ENCODE results near the gene ZSCAN31.
A peak's percentile ranks its signal among the peaks of the same experiment; 100 is the strongest.
"Not testable (repeated sequence)": the region's sequence is repeated elsewhere in the genome, so short reads cannot be mapped to it uniquely, and the experiment has no call there.

ZSCAN31 gene

DNA sequence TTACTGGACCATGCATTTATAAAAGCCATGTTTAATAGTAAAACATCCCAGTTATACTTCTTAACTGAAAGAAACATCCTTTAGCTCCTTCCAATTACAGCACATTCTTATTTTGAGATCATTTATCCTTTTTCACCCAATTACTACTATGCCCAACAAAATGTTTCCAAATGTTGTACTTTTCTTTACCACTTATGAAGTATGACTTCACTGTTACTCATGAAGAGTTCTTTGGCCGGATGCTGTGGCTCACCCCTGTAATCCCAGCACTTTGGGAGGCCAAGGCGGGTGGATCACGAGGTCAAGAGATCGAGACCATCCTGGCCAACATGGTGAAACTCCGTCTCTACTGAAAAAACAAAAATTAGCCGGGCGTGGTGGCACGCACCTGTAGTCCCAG is 18.1 kb downstream of the ZSCAN31 start:
- DNase-seq (ENCODE audit: low read depth), result not testable (repeated sequence)

DNA sequence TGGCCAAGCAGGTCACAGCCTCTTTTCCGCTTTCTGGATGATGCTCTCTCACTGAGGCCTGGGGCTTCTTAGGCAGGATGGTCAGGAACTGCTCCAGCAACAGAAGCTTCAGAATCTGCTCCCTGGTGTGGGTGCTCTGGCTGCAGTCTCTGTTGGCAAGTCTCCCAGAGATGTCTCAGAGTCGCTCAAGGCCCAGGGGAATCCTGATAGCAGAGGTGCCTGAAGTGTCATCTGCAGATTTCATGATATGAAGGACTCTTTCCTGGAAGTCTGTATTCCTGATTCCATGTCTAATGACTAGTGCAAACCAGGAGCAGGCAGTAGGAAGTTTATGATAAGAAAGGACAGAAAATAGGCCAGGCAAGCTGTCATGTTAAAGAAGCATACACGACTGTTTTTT is 20.3 kb downstream of the ZSCAN31 start:
- DNase-seq (ENCODE audit: low read depth), result peak; percentile 49

DNA sequence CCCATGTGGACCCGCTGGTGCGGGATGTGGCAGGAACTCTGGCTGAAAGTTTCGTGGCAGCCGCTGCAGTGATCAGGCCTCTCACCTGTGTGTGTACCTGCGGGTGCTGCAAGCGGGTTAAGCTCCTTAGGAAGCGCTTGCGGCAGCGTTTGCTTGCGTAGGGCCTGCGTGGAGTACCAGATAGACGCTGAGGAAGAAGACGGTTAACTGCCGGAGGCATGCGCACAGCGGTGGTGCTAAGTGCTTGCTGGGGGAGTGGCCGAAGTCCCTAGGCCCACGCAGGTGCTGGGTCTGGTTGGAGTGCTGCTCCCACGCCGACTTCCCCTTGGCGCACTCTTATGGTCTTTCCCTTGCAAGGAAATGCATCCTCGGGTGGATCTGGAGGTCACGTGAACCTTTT is 23.0 kb downstream of the ZSCAN31 start:
- DNase-seq (ENCODE audit: low read depth), result no peak

DNA sequence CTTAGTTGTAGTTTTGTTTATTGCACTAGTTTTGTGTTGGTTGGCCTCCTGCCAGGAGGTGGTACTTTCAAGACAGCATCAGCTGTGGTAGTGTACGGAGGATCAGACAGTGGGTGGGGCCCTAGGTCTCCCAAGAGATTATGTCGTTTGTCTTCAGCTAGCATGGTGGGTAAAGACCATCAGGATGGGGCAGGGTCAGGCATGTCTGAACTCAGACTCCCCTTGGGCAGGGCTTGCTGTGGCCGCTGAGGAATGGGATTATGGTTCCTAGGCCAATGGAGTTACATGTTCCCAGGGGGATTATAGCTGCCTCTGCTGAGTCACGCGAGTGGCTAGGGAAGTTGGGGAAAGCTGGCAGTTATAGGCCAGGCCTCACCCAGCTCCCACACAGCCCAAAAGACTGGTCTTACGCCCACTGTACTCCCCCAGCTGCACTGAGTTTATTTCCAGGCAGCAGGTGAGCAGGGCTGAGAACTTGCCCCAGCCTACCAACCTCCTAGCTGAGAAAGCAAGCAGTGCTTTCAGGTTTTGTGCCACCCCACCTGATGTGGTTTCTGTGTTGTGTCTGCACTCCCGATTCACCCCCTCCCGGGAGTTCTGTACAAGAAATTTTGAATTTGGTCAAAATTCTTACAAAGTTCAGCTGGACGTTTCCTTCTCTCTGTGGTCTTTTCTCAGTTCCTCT is 24.7 kb downstream of the ZSCAN31 start:
- no peak for DNase-seq (ENCODE audit: low read depth)

DNA sequence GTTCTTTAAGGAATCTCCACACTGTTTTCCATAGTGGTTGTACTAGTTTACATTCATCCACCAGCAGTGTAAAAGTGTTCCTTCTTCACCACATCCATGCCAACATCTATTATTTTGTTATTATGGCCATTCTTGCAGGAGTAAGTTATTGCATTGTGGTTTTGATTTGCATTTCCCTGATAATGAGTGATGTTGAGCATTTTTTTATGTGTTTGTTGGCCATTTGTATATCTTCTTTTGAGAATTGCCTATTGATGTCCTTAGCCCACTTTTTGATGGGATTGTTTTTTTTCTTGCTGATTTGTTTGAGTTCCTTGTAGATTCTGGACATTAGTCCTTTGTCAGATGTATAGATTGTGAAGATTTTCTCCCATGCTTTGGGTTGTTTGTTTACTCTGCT is 29.6 kb downstream of the ZSCAN31 start:
- DNase-seq (ENCODE audit: low read depth), result not testable (repeated sequence)

DNA sequence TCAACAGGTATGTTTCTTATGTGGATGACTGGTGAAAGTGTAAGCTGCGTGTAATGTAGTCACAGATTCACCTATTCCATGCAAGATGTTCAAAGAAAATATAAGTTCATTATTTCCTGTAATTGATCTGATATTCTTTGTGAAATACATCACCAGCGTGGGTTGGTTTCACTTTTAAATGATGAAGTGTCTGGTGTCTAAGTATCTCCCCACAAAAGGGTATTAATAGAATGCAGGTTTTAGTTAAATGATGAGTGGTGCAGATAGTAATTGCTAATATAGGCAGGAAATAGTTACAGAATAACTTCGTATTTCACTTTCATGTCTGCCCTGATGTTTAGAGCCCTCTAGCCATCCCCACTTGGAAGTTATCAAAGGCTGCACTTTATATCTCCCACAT is 32.4 kb downstream of the ZSCAN31 start:
- DNase-seq (ENCODE audit: low read depth), result no peak

DNA sequence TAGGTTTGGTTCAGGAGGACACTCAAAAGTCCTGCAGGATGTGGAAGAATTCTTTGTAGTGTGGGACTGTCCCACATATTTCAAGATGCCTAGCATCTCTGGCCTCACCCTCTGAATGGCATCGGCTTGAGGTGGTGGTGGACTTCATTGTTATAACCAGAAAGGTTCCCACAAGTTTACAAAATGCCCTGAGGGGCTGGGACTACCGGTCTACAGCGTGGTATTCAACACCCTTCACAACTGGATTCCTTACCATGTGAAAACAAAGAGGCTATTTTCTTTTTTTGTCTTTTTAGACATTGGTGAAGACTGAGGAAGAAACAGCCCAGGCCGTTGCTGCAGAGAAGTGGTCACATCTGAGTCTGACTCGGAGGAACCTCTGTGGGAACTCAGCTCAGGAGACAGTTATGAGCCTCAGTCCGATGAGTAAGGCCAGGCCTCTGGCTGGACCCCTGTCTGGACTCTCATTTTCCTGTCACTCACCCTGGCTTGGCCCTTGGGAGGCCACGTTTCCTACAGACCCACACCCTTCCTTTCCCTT is 39.4 kb downstream of the ZSCAN31 start:
- no peak for DNase-seq (ENCODE audit: low read depth)

DNA sequence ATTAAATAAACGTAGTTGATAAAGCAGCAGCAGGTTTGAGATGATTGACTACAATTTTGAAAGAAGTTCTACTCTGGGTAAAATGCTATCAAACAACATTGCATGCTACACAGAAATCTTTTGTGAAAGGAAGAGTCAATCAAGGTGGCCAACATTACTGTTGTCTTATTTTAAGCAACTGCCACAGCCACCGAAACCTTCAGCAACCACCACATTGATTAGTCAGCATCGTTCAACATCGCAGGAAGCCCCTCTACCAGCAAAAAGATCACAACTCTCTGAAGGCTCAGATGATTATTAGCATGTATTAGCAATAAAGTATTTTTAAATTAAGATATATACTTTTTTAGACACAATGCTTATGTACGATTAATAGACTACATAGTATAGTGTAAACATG is 40.6 kb downstream of the ZSCAN31 start:
- DNase-seq (ENCODE audit: low read depth), result no peak

DNA sequence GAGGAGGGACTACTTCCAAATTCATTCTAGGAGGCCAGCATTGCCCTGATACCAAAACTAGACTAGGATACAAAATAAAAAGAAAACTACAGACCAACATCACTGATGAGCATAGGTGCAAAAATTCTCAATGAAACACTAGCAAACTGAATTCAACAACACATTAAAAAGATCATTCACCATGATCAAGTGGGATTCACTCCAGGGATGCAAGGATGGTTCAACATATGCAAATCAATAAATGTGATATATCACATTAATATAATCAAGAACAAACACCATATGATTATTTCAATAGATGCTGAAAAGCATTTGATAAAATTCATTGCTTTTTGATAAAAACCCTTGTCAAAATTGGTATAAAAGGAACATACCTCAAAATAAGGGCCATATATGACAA is 44.4 kb downstream of the ZSCAN31 start:
- no peak for DNase-seq (ENCODE audit: low read depth)

DNA sequence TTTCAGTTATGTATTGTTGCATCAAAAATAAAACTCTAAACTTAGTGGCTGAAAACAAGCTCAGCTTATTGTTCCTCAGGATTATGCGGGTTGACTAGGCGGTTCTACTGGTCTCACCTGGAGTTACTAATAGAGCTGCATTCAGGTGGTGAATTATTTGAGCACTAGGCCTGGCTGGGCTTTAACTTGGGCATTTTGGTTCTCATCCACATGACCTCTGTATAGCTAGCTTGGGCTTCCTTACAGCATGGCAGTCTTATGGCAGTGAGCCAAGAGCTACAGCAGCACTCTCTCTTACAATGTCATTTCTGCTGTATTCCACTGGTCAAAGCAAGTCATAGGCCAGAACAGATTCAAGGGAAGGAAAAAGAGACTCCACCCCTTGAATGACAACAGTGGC is 53.0 kb downstream of the ZSCAN31 start:
- peak; percentile 6 for DNase-seq (ENCODE audit: low read depth)

DNA sequence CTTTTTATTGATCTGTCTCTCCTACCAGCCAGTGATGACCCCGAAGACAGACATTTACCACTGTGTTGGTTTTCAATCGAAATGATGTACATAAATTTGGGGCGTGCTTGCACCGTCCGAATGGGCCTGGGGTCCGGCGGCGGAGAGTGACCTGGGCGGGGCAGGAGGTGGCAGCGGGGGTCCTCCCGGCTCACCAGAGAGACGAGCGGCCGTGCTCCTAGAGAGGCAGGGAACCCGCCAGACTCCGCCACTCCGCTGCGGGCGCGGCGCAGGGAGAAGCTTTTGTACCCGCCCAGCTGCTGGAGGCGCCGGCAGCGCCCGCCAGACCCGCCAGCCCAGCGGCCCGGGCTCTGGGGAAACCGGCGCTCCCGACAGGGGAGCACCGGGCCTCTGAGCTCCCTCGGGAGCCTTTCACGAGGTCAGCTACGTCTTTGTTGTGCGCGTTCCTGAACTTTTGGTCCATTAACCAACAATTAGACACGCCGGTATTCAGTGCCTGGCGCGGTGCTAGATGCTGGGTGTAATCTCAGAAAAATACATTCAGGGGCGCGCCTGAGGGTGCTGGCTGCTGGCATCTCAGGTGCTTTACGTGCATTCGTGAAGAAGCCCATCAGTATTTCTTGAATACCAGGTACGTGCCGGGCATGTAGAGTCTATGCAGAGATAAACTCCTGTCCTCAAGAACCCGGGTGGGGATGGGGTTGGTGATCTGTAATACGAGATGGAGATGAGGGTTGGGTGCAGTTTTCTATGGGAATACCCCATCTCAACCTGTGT is 54.5 kb downstream of the ZSCAN31 start, which contains the start of gene PGBD1:
PGBD1 (plus strand) TSS at position 285 of the 777 bp plus-strand sequence. CDS start 2,242 bp downstream, outside the sequence.
- DNase-seq (ENCODE audit: low read depth), result peak; percentile 77

DNA sequence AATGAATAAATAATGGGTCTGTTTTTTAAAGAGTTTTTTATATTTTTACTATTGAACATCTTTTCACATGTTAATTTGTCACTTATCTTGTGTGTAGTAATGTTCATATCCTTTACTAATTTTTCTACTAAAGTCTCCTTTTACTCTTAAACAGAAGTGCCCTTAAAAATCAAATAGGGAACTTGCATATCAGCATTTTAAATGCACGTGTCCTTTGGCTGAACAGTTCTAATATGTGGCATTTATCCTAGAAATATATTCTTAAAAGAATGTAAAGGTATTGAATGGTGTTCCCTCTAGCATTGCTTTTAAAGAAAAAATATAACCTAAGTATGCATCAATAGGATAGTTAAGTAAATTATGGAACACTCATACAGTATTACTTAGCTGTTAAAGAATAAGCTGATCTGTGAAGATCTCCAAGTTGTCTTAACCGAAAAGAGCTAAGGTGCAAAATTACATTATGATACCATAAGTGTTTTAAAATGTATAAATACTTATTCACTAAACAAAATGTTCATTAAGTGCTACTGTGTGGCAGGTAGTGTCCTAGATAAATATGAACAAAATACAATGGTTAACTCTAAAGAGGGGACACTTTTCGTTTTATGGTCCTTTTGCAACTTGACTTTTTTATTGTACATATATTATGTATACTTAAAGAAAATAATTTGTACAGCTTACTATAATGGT is 55.2 kb downstream of the ZSCAN31 start:
- DNase-seq (ENCODE audit: low read depth), result no peak

DNA sequence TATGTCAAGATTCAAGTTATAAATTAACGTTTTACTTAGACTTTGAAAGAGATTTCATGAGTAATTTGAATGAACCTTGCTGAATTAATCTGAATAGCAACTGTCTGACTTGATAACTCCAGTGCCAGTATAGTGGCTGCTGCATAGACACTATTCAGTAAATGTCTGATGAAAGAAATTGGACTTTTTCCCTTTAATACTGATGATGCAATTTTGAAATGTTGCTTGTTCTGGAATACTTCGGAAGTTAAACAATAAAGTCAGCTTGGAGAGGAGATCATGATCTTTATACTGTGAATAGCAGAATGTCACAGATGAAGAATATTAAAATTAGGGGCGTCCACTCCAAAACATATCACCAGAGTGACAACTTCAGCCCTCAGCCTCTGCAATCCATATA is 58.2 kb downstream of the ZSCAN31 start:
- no peak for DNase-seq (ENCODE audit: low read depth)

DNA sequence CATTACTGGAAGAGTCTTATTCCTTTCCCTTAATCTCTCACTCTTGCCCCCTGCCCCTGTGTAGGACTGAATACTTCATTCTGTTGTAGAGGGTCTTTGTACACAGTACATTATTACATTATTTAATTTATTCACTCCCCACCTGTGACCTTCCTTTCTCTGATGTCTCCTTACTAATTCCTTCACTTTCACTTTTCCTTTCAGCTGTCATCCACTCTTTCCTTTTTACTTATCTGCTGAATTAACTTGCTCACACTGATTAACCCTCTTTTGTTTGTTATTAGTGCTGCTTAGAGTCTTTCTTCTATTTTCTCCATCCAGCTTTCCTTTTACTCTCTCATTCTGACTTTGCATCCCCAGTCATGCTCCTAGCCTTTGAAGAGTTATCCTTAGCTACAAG is 61.1 kb downstream of the ZSCAN31 start:
- no peak for DNase-seq (ENCODE audit: low read depth)
